SU-DHL-6 (cell line): ENCODE data around the gene TBC1D1.

Source experiments
- EZH2phosphoT487 ChIP-seq: fragments of 200-600 bp; sonication (generic), shearing (Covaris generic); conservative IDR thresholded peaks from 2 replicates; pipeline ENCODE4 v1.6.1; 2018; ENCODE audit warnings: mild to moderate bottlenecking, antibody characterized with exemption, low read length, moderate library complexity, mixed read lengths
- TF ChIP-seq, protein P1 (sequence below): fragments of 200-600 bp; sonication (generic); IDR thresholded peaks from one replicate; pipeline ENCODE4 v1.5.1; 2017; ENCODE audit warnings: antibody characterized with exemption, mild to moderate bottlenecking, low read length, moderate library complexity; ENCODE audit not compliant: insufficient read depth, poor library complexity, severe bottlenecking

DNA sequence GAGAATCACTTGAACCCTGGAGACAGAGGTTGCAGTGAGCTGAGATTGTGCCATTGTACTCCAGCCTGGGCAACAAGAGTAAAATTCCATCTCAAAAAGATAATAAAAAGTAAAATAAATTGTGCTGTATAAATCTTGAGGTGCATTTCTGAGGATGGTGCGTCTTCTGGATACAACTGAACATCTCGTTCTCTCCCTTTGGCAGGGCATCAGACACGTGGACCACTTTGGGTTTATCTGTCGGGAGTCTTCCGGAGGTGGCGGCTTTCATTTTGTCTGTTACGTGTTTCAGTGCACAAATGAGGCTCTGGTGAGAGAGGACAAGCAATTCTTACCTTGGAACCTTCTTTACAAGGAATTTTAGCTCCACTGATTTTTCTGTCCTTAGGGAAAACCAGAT lies 129.5 kb downstream of the TBC1D1 start:
- TF ChIP-seq, protein P1, sequence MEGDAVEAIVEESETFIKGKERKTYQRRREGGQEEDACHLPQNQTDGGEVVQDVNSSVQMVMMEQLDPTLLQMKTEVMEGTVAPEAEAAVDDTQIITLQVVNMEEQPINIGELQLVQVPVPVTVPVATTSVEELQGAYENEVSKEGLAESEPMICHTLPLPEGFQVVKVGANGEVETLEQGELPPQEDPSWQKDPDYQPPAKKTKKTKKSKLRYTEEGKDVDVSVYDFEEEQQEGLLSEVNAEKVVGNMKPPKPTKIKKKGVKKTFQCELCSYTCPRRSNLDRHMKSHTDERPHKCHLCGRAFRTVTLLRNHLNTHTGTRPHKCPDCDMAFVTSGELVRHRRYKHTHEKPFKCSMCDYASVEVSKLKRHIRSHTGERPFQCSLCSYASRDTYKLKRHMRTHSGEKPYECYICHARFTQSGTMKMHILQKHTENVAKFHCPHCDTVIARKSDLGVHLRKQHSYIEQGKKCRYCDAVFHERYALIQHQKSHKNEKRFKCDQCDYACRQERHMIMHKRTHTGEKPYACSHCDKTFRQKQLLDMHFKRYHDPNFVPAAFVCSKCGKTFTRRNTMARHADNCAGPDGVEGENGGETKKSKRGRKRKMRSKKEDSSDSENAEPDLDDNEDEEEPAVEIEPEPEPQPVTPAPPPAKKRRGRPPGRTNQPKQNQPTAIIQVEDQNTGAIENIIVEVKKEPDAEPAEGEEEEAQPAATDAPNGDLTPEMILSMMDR = no peak
- no peak for TF ChIP-seq EZH2phosphoT487
